Activated CD4-positive, alpha-beta T cell treated with anti-CD3 and anti-CD28 coated beads, Interleukin-2, amount 50 U/mL, for 48 hours (primary cell): ENCODE data around the gene THYN1.

ENCODE experiments used
- DNase-seq, 2 experiments: peaks; one replicate each; pipeline ENCODE4 v3.0.0-alpha.2; 2020

THYN1 gene

DNA sequence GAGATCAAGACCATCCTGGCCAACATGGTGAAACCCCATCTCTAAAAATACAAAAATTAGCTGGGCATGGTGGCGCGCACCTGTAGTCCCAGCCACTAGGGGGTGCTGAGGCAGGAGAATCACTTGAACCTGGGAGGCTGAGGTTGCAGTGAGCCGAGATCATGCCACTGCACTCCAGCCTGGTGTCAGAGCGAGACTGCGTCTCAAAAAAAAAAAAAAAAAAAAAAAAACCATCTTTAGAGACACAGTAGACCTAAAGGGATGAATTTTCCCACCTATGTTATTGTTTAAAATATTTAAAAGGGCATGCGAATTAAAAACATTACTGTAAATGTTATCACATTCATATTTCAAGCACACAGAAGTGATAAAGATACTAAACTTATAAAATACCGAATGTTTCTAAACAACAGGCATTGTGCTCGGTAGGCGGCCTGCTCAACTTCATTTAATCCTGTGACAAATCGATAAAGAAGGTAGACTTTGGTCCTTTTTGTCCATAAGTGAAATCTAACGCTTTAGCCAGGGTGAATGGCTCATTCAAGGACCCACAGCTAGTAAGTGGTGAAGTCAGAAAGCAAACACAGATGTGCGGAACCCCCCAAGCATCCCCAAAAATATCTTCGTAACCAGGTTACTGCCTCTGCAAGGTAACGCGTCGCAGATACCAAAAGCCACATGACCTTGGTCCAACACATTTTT is 45.5 kb downstream of the THYN1 start:
- DNase-seq: peak; percentile 66 to 72

DNA sequence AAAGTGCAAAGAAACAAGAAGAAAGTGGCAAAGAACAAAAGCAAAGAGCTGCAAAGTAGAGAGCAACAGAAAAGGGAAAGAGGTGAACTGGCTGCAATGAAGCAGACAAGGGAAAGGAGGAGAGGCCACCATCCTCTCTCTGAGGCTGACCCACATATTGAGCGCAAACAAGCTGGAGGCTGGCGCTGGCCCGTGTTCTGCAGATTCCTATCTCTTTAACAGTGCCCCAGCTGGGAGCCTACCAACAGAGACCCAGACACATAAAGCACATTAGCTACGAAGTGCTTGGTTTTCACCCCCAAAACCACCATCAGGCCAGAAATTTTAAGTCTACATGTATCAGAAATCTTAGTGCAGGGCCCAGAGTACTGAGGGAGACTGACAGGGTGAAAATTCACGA is 47.0 kb downstream of the THYN1 start:
- no peak for DNase-seq

DNA sequence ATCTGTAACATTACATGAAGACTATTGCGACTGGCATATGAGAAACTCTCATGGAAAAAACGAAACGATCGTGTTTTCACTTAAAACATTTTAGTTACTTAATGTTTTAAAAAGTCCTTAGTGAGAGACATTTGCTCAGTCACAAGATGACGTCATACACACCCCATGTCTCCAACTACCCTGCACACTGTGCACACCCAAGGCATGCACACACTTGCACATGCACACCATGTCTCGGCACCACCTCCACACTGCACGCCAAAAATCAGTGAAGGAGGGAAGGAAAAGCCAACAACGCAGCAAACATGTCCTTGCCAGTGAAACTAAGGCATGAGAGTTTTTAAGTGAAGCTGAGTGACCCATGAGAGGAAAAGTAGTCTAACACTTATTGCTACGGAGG is 47.4 kb downstream of the THYN1 start:
- DNase-seq: no peak

DNA sequence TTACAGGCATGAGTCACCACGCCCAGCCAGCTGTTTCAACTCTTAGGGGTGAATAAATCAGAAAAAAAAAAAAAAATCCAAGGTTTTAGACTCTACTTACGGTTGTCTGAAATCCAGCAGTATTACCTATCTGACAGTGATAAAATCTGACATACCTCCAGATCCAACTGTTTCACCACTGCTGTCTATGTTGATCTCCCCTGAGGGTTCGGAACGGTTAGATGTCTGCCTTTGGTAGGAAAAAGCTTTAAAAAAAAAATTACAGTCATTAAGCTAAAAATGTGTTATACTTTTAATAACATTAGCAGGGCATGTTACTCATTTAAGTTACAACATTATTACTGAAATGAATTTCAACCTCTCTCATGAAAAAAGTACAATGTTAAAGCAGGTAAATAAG is 50.5 kb downstream of the THYN1 start:
- DNase-seq: no peak

DNA sequence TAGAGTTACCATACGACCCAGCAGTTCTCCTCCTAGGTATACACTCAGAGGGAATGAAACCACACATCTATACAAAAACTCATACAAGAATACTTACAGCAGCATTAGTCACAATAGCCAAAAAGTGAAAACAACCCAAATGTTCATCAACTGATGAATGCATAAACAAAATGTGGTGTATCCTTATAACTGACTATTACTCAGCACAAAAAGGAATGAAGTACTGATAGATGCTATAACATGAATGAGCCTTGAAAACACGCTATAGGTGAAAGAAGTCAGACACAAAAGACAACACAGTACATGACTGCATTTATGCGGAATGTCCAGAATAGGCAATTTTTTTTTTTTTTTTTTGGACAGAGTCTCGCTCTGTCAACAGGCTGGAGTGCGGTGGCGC is 52.5 kb downstream of the THYN1 start:
- no peak for DNase-seq

DNA sequence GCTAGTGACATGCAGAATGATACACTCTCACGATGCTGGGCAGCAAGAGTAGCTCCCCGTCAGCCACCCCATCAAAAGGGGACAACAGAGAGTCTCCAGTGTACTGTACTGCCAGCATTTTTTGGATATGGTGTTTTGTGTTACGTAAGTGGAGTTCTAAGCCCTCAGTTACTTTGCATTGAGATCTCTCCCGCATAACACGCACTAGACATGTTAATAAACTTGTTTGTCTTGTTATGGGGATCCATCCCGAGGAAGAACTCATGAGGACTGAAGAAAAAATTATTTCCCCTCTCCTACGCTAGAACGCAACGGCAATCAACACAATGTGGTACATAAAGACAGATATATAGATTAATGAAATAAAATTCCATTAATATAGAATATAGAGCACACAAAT is 53.6 kb downstream of the THYN1 start:
- DNase-seq: no peak
